Caco-2 (cell line): Measurements from ENCODE around the gene CLPTM1. TPM values are rescaled to one million over a fixed set of nuclear protein-coding genes. Genes with fewer than 3 reads are reported as not detected.

Experiments
- BruUV-seq: library from RNA; stranded (reverse); fragments of 400-500 nt; replicated peaks from 2 replicates; lab custom pipeline; 2021; lab: Mats Ljungman, UMichigan
- CTCF ChIA-PET: fragments of 300-600 bp; sonication (Branson Sonifier 250); formaldehyde crosslinking; loops from one replicate; lab custom pipeline; 2022; ENCODE audit warnings: antibody characterized with exemption; lab: Charles Lee
- POLR2A ChIA-PET: fragments of 300-600 bp; sonication (Branson Sonifier 250); formaldehyde crosslinking; loops from one replicate; lab custom pipeline; 2022; ENCODE audit warnings: antibody characterized with exemption; lab: Charles Lee
- DNase-seq, 2 experiments: peaks; one replicate each; pipeline versions ENCODE4 v3.0.0 to v3.0.0-alpha.2; 2020 to 2022
- H3K27me3 ChIP-seq: replicated peaks from 2 replicates; pipeline ENCODE4 v1.6.0; 2011; ENCODE audit warnings: low read length; ENCODE audit not compliant: control insufficient read depth, insufficient read depth
- H3K36me3 ChIP-seq: 2 replicates; pipeline ENCODE4 v1.5.1; 2011; ENCODE audit warnings: low read length; ENCODE audit not compliant: control insufficient read depth, insufficient read depth
- H3K4me1 ChIP-seq: fragments of 250-450 bp; sonication (Bioruptor Pico); 2 replicates; pipeline ENCODE4 v1.5.1; 2020; ENCODE audit warnings: mild to moderate bottlenecking
- H3K4me3 ChIP-seq: 2 replicates; pipeline ENCODE4 v1.5.1; 2011; ENCODE audit warnings: low read depth, mild to moderate bottlenecking, control low read depth, low read length
- H3K9me3 ChIP-seq: fragments of 250-450 bp; sonication (Bioruptor Pico); 2 replicates; pipeline ENCODE4 v1.5.1; 2020; ENCODE audit warnings: mild to moderate bottlenecking, moderate library complexity
- H3K27ac Mint-ChIP-seq: one replicate; pipeline ENCODE4 v1.8.0; 2022; ENCODE audit warnings: mixed read lengths; ENCODE audit not compliant: unreplicated experiment
- H3K27me3 Mint-ChIP-seq: one replicate; pipeline ENCODE4 v1.8.0; 2022; ENCODE audit warnings: mixed read lengths; ENCODE audit not compliant: insufficient read depth, unreplicated experiment
- H3K36me3 Mint-ChIP-seq: one replicate; pipeline ENCODE4 v1.8.0; 2022; ENCODE audit warnings: mild to moderate bottlenecking, mixed read lengths; ENCODE audit not compliant: insufficient read depth, unreplicated experiment
- H3K4me1 Mint-ChIP-seq: one replicate; pipeline ENCODE4 v1.8.0; 2022; ENCODE audit warnings: low read depth, mixed read lengths; ENCODE audit not compliant: unreplicated experiment
- H3K4me3 Mint-ChIP-seq: one replicate; pipeline ENCODE4 v1.8.0; 2022; ENCODE audit warnings: mild to moderate bottlenecking, moderate library complexity, mixed read lengths; ENCODE audit not compliant: unreplicated experiment
- H3K9me3 Mint-ChIP-seq: one replicate; pipeline ENCODE4 v1.8.0; 2022; ENCODE audit warnings: mixed read lengths; ENCODE audit not compliant: unreplicated experiment
- intact Hi-C: fragments of 100-400 bp; cut with micrococcal nuclease; formaldehyde crosslinking; loops from one replicate; pipeline ENCODE4 v1.10.0; 2022; ENCODE audit not compliant: unreplicated experiment
- total RNA-seq: library from RNA; stranded (reverse); gene quantifications from 2 replicates; pipeline ENCODE4 v1.2.3, GENCODE V29; 2022
- TF ChIP-seq, protein P1 (sequence below), 2 experiments: fragments of 200-600 bp in 1 of 2; IDR thresholded peaks; 1 replicate in 1 of 2; 2 replicates in 1 of 2; pipeline versions ENCODE4 v1.5.1 to v1.8.0; 2011 to 2022; ENCODE audit warnings: antibody characterized with exemption in 1 of 2, control low read depth in 1 of 2, inconsistent platforms in 1 of 2, low read depth in 1 of 2, low read length in 1 of 2, mild to moderate bottlenecking in 1 of 2, moderate library complexity in 1 of 2; ENCODE audit not compliant: insufficient read depth in 1 of 2, severe bottlenecking in 1 of 2, unreplicated experiment in 1 of 2

CLPTM1 gene
- total RNA-seq, 1 experiment from 2014 or later = 144 TPM

DNA sequence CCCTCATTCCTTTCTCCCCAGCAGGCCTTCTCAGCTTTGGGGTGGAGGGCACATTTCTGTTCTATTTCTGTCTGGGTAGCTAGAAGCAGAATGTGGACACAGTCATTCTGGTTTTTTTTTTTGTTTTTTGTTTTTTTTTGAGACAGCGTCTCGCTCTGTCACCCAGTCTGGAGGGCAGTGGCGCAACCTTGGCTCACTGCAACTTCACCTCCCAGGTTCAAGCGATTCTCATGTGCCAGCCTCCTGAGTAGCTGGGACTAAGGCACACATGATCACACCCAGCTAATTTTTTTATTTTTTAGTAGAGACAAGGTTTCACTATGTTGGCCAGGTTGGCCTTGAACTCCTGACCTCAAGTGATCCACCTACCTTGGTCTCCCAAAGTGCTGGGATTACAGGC lies 20.3 kb downstream of the CLPTM1 start:
- Mint-ChIP-seq H3K27ac (no peak overlapping the region), H3K36me3 (peaks cover 87% of the 10 kb centered on the region), H3K4me1 (no peaks in the 10 kb centered on the region), H3K4me3 (no peak overlapping the region), H3K9me3 (no peaks in the 10 kb centered on the region), H3K27me3 (no peaks in the 10 kb centered on the region)
- Histone ChIP-seq H3K9me3 (no peaks in the 10 kb centered on the region), H3K4me1 (no peaks in the 10 kb centered on the region), H3K36me3 (peaks cover 3% of the 10 kb centered on the region), H3K27me3 (no peaks in the 10 kb centered on the region), H3K4me3 (no peak overlapping the region)
- no TSS peak for BruUV-seq
- ChIA-PET CTCF (no interaction called here), POLR2A (no interaction called here)
- TF ChIP-seq, protein P1, sequence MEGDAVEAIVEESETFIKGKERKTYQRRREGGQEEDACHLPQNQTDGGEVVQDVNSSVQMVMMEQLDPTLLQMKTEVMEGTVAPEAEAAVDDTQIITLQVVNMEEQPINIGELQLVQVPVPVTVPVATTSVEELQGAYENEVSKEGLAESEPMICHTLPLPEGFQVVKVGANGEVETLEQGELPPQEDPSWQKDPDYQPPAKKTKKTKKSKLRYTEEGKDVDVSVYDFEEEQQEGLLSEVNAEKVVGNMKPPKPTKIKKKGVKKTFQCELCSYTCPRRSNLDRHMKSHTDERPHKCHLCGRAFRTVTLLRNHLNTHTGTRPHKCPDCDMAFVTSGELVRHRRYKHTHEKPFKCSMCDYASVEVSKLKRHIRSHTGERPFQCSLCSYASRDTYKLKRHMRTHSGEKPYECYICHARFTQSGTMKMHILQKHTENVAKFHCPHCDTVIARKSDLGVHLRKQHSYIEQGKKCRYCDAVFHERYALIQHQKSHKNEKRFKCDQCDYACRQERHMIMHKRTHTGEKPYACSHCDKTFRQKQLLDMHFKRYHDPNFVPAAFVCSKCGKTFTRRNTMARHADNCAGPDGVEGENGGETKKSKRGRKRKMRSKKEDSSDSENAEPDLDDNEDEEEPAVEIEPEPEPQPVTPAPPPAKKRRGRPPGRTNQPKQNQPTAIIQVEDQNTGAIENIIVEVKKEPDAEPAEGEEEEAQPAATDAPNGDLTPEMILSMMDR (IDR thresholded peaks at IDR 0.05; ENCODE audit: insufficient read depth in 1 of 2, low read depth in 1 of 2, low read length in 1 of 2, severe bottlenecking in 1 of 2, unreplicated experiment in 1 of 2) = no peak
- no peak for DNase-seq
- intact Hi-C loops = no loop called here

DNA sequence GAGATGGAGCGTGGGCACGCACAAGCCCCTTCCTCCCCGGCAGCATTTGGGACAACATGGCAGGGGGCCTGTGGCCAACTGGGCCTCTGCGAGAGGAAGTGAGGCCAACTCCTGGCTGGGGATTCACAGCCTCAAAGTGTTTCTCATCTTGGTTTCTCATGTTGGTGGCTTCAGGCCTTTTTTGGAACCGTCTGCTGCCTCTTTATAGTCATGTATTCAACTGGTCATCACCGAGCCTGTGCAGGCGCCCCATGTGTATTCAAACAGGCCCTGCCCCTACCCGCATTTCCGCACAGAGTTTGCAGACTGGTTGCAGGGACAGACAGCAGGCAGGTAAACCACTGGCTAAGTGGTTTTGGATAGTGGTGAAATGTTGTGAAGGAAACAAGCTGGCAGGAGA lies 28.8 kb downstream of the CLPTM1 start:
- Mint-ChIP-seq H3K27me3 (no peaks in the 10 kb centered on the region), H3K9me3 (no peaks in the 10 kb centered on the region), H3K4me3 (no peak overlapping the region), H3K27ac (no peak overlapping the region), H3K36me3 (peaks cover 77% of the 10 kb centered on the region), H3K4me1 (no peaks in the 10 kb centered on the region)
- intact Hi-C loops = no loop called here
- Histone ChIP-seq H3K9me3 (no peaks in the 10 kb centered on the region), H3K36me3 (peaks cover 4% of the 10 kb centered on the region), H3K4me1 (no peaks in the 10 kb centered on the region), H3K4me3 (no peak overlapping the region), H3K27me3 (no peaks in the 10 kb centered on the region)
- TF ChIP-seq, protein P1 (IDR thresholded peaks at IDR 0.05; ENCODE audit: insufficient read depth in 1 of 2, low read depth in 1 of 2, low read length in 1 of 2, severe bottlenecking in 1 of 2, unreplicated experiment in 1 of 2) = no peak
- DNase-seq = no peak
- BruUV-seq = no TSS peak
- CTCF ChIA-PET = no interaction called here
- POLR2A ChIA-PET = interaction anchor here (0.7 kb wide), 1 partner anchor 903 kb away, joined by 9 read pairs; no protein-coding TSS in a partner anchor

DNA sequence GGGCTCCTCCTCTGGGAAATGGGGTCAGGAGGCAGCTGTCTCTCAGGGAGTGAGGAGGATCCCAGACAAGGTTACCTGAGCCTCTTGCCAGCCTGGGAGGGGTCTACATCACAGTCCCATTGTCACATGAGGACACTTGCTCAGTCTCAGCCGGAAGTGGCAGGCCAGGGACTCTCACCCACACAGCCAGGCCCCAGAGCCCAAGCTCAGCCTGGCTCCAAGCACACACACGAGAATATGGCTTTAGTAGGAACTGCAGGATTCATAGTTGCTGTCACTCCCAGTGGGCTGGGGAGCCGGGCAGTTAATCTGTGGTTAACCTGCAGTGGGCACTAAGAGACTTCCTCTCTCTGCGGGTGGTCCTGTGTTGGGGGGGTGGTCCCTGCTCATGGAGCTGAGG lies 30.3 kb downstream of the CLPTM1 start:
- Mint-ChIP-seq H3K4me3 (no peak overlapping the region), H3K4me1 (no peaks in the 10 kb centered on the region), H3K36me3 (peaks cover 68% of the 10 kb centered on the region), H3K27ac (no peak overlapping the region), H3K27me3 (no peaks in the 10 kb centered on the region), H3K9me3 (no peaks in the 10 kb centered on the region)
- Histone ChIP-seq H3K4me3 (no peak overlapping the region), H3K9me3 (no peaks in the 10 kb centered on the region), H3K27me3 (no peaks in the 10 kb centered on the region), H3K4me1 (no peaks in the 10 kb centered on the region), H3K36me3 (peaks cover 4% of the 10 kb centered on the region)
- intact Hi-C loops = no loop called here
- no TSS peak for BruUV-seq
- ChIA-PET CTCF (no interaction called here), POLR2A (no interaction called here)
- TF ChIP-seq, protein P1 (IDR thresholded peaks at IDR 0.05; ENCODE audit: insufficient read depth in 1 of 2, low read depth in 1 of 2, low read length in 1 of 2, severe bottlenecking in 1 of 2, unreplicated experiment in 1 of 2) = no peak
- no peak for DNase-seq
